Right lung (tissue), 5 donors: ENCODE measurements around the gene ZBTB7C. TPM values are rescaled to one million over a fixed set of nuclear protein-coding genes. Genes with fewer than 3 reads are reported as not detected.

Experiments used
- polyA plus RNA-seq, 5 donors: library from polyadenylated mRNA; unstranded; fragments of 120-200 nt; gene quantifications; one replicate each; pipeline versions ENCODE4 v1.2.1 to v1.2.3, GENCODE V29; 2013; ENCODE audit warnings: inconsistent platforms in 1 of 5, low replicate concordance in 1 of 5; ENCODE audit not compliant: insufficient read length in 5 of 5, insufficient read depth in 1 of 5

Gene ZBTB7C
- polyA plus RNA-seq, 5 donors = 1.7 to 3.5 (median 2.2) TPM

Other genes with a start within 250 kb of the ZBTB7C start
- 10 to 100 TPM; 21.9 to 37.3 (median 32.3) TPM for gene CTIF, start 129.6 kb upstream of the ZBTB7C start, polyA plus RNA-seq